Stimulated activated CD8-positive, alpha-beta memory T cell treated with anti-CD3 and anti-CD28 coated beads, Interleukin-4, amount 100 ng/mL, for 24 hours (primary cell): ENCODE results near the gene DNAJC12.
"Not testable (repeated sequence)": the region's sequence is repeated elsewhere in the genome, so short reads cannot be mapped to it uniquely, and the experiment has no call there.

Experiments
- DNase-seq: peaks from one replicate; pipeline ENCODE4 v3.0.0-alpha.2; 2020; ENCODE audit warnings: low read depth

Gene DNAJC12

DNA sequence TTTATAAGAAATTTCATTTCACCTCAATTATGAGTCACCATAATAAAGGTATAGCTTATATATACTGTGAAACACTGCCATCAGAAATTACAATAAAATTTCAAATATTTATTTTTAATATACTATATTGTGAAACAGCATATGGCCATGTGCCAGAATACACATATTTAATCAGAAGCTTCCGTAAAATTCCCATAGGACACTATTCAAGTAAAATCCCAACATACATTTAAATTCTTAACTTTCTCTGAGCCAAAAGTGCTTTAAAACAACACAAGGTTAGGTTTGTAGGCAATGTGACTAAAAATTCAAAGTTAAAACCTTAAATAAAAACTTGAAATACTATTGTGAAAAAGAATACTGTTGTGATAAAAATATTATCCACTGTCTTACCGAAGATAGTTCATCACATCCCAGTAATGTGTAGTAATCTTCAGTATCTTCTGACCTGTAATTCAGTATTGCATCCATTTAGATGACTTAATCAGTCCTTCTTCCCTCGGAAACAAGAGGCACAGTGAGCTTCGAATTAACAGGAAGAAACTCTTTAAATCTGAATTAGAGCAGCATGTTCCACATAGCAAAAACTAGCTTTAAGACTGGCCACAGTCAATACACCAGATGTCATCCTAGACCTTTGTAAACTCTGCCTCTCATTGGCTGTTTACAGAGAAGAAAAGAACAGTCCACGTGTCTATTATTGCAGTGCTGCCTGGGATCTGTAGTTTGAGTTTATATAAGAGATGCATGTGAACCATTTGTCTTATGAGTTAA is at the start of gene DNAJC12:
TSS of gene DNAJC12 (minus strand) at position 648 of the 774 bp plus-strand sequence. CDS start at position 471, 177 bp downstream.
- no peak for DNase-seq

DNA sequence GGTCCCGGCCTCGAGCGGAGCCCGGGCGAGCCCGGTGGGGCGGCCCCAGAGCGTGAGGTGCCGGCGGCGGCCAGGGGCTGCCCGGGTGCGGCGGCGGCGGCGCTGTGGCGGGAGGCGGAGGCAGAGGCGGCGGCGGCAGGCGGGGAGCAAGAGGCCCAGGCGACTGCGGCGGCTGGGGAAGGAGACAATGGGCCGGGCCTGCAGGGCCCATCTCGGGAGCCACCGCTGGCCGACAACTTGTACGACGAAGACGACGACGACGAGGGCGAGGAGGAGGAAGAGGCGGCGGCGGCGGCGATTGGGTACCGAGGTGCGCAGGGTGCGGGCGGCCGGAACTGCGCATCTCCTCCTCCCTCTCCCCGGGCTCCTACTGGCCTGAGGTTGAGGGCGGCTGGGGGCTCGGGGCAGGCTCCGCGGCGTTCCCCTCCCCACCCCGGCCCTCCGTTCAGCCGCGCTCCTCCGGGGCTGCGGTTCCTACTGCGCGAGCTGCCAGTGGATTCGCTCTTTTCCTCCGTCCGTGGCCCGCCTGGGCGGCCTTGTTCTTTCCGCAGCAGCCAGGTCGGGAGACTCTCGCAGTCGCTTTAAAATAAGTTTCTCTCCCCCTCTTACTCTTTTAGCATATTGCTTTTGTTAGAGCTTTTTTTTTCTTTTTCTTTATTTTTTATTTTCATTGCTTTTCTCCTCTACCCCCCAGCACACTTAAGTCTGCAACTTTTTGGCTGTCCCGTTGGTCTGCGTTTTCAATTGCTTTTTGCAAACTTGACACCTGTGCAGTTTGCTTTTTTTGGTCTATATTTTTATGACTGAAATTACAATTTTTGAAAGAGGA is 47.1 kb upstream of the DNAJC12 start:
- peak; percentile 68 for DNase-seq

DNA sequence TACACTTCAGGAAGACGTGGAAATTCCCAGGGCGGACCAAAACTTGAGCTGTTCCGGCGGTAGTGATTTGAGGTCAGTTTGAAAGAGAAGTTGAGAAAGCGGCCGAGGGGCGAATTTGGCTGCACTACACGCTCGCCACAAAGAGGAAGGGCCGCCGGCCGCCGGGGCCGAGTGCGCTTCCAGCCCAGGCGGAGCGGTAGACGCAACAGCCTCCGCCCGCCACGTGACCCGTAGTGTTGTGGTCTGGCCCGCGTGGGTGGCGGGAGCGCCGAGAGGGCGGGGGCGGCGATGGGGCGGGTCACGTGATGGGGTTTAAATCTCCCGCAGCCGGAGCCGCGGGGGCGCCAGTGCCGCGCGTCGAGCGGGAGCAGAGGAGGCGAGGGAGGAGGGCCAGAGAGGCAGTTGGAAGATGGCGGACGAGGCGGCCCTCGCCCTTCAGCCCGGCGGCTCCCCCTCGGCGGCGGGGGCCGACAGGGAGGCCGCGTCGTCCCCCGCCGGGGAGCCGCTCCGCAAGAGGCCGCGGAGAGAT is 46.4 kb upstream of the DNAJC12 start, which contains the start of gene SIRT1:
TSS of gene SIRT1 (plus strand) at position 344 of the 529 bp plus-strand sequence. CDS start at position 410, 66 bp downstream.
- DNase-seq: peak; percentile 90

DNA sequence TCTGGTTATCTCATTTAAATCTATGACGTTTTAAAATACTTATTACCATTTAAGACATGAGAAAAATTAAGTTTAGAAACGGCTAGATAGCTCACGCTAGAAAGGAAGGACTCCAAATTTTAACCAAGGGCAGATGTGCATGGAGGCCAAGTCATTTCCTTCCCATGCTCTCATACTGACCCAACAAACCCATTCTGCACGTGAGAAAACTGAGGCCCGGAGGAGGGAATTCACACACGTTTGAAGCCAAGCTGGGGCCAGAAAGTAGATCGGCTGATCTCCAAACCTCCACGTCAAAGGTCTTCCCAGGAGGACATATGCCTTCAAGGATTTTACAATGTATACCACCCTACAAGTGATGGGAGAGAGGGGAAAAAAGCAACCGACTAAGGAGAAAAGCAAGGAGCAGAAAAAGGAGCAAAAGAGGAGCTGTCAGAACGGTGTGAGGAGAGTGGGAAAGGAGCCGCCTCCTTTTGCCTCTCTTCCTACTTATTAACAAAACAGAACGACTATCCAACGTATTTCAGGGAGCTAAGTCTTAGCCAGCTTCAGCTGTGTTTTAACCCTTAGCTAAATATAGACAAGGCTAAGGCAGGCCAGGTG is 45.8 kb upstream of the DNAJC12 start:
- no peak for DNase-seq

DNA sequence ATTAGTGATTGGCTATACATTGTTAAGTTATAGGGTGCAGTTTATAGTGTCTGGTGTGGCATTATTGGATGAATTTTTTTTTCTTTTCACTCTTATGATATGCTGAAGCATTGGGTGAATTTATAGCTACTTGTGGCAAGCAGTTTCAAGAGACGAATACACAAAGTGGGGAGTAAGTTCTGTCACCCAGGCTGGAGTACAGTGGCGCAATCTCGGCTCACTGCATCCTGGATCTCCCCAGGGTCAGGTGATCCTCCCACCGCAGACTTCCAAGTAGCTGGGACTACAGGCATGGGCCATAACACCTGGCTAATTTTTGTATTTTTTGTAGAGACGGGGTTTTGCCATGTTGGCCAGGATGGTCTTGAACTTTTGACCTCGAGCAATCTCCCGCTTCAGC is 40.1 kb upstream of the DNAJC12 start:
- no peak for DNase-seq

DNA sequence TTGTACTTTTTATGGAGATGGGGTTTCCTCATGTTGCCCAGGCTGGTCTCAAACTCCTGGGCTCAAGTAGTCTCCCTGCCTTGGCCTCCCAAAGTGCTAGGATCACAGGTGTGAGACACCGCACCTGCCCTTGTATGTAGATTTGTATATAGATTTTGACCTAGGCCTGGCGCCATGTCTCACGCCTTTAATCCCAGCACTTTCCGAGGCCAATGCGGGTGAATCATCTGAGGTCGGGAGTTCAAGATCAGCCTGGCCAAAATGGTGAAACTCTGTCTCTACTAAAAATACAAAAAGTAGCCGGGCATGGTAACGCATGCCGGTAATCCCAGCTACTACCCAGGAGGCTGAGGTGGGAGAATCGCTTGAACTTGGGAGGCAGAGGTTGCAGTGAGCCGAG is 39.4 kb upstream of the DNAJC12 start:
- DNase-seq: not testable (repeated sequence)

DNA sequence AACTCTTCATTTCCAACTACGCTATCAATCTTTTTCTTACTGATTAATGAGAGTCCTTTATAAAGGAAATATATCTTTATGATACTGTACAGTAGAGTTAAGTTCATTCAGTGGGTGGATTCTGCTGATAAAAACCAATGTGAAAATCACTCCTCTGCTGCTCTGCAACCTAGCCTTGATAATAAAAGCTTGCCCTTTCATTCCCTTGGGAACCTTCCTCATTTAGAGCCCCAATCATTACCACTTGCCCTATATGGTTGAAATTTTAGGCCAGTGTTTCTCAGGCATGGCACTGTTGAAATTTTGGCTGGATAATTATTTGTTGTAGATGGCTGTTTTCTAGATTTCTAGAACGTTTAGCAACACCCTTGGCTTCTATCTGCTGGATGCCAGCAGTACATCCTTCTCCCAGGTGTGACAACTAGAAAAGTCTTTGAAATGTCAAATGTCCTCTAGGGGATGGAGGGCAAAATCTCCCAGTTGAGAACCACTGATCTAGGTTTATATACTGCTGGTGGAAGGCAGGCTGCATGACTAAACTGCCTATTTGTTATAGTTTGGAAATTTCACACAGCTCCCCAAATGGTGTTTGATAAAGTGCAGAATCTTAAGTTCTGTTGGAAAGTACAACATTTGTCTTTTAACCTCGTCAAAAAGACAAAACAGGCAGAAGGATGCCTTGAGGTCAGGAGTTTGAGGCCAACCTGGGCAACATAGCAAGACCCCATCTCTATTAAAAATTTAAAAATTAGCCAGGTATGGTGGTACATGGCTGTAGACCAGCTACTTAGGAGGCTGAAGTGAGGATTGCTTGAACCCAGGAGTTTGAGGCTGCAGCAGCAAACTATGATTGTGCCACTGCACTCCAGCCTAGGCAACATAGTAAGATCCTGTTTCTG is 37.6 kb upstream of the DNAJC12 start:
- DNase-seq: no peak

DNA sequence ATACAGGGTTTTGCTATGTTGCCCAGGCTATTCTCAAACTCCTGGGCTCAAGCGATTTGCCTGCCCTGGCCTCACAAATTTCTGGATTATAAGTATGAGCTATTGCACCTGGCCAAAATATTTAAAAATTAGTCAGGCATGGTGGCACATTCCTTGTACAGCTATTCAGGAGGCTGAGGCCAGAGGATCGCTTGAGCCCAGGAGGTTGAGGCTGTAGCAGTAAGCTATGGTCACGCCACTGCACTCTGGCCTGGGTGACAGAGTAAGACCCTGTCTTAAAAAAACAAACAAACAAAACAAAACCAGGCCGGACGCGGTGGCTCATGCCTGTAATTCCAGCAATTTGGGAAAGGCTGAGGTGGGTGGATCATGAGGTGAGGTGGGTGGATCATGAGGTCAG is 32.0 kb upstream of the DNAJC12 start:
- DNase-seq: no peak

DNA sequence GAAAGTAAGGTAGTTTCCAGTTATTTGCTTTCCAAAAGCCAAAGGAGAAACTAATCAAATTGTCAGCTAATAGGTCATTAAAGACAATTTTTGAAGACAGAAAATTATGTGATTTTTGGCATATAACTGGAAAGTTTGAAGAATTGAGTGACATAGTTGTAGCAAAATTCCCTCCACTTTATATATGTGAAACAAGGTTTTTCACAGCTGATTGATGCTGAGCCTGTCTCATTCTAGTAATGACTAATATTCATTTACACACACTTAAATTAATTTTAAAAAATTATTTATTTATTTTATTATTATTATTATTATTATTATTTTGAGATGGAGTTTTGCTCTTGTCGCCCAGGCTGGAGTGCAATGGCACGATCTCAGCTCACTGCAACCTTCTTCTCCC is 30.1 kb upstream of the DNAJC12 start:
- no peak for DNase-seq

DNA sequence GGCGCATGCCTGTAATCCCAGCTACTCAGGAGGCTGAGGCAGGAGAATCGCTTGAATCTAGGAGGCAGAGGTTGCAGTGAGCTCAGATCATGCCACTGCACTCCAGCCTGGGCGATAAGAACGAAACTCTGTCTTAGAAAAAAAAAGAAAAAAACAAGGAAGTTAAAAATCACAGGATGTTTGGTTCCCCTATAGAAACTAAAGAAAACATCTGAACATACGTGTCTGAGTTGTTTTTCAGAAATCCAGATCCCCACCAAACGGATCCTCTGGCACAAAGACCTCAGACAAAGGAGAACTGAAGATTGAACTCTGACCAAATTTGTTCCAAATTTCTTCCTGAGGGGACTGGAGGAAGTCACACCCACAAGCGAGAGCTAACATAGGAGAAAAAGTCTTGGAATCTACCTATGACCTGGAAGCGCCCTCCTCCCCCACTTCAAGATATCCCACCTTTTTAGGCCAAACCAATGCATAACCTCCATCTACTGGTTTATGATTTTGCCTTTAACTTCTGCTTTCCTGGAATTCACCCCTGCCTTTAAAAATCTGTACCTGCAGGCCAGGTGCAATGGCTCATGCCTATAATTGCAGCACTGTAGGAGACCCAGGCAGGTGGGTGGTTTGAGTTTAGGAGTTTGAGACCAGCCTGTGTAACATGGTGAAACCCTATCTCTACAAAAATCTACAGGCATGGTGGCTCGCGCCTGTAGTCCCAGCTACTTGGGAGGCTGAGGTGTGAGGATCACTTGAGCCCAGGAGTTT is 26.8 kb upstream of the DNAJC12 start:
- no peak for DNase-seq

DNA sequence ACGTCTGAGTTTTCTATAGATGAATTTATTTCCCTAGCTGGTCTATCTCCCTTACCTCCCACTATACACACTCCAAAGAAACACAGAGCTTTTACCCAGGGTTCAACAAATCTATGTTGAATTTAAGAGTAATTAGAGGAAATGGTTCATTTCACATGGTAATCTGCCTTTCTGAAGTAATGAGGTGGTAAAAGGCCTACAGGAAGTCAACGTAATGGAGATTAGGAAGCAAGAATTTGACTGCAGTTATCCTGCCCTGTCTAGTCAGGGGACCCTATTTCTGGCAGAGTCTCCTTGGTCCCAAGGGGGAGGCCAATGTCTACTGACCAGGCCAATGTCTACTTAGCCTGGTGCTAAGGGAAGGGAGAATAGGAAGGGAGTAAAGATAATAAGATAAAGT is 25.1 kb upstream of the DNAJC12 start:
- no peak for DNase-seq

DNA sequence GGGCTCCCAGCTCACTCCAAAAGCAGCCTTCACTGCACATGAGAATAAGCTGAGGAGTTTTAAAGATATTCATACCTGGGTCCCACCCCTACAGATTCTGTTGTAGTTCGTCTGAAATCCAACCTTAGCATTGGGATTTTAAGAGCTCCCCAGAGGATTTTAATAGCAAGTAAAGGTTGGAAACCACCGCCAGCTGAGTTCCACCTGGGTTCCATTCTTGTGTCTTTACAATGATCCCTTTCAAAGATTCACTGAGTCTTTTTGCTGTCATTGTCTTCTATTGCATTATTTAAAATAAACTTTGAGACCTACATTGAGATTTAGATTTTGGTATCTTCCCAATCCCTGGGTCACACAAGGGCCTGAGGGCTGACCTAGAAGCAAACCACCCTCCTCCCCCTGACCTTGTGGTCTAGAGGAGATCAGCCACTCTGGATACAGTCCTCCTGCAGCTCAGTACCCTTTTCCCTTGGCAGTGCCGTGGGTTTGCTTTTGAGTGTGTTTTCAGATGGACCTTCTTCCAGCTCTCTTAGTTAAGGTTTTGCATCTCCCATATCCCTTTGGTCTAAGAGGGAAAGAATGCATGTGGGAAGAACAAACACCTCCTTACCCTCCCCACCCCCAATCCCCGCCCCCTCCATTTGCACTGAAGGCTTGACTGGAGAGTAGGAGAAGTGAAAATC is 23.9 kb upstream of the DNAJC12 start:
- DNase-seq: no peak

DNA sequence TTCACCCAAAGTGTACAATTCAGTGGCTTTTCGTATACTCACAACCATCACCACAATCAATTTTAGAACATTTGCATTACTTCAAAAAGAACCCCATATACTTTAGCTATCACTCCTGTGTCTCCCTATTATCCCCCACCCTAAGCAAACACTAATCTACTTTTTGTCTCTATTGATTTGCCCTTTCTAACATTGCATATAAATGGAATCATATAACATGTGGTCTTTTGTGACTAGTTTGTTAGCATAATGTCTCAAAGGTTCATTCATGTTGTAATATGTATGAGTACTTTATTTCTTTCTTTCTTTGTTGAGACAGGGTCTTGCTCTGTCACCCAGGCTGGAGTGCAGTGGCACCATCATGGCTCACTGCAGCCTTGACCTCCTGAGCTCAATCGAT is 21.0 kb upstream of the DNAJC12 start:
- DNase-seq: no peak

DNA sequence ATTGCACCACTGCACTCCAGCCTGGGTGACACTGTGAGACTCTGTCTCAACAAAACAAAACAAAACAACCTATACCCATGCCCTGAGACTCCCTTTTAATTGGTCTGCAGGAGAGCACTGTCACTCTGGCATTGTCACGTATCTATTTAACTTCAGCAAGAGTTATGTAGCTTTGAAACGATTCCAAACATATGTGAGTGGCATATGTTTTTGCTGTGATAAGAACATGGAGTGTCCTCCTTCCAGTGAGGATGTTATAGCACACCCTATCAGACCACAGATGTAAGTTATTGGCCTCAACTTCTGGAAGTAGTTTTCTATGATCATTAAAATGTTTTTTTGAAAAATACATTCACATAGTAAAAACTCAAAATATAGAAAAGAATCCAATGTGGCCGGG is 15.5 kb upstream of the DNAJC12 start:
- no peak for DNase-seq

DNA sequence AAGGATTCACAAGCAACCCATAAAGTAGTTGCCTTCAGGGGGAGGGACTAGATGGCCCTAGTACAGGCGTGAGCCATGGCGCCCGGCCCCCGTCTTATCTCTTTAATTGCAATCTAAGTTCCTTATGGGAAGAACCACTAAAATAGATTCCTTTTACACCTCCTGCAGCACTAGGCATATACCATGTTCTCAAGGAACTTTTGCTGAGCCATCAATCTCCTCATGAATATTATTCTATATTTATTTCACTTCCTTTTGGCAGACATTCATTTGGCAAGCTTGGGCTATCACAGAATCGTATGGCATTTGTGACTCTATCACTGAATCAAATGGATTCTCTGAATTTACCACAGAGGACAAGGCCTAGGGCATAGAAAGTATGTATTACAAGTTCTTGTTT is 14.8 kb upstream of the DNAJC12 start:
- DNase-seq: no peak

DNA sequence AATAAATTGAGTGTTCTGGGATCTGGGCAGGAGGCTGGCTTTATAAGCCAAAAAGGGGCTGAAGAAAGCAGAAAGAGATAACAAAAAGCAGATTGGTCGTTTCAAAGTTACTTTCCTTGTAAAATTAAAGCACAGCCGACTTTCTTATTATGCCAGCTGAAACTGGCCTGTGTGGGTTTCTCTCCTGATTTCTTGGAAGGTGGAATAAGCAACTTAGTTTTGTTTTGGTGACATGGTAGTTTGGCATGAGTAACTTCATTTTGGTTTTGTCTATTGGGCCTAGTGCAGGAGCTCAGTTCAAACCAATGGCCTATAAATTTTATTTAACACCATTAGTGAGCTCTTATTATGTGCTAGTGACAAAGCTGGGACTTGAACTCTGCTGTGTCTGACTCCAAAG is 13.2 kb upstream of the DNAJC12 start:
- DNase-seq: no peak

DNA sequence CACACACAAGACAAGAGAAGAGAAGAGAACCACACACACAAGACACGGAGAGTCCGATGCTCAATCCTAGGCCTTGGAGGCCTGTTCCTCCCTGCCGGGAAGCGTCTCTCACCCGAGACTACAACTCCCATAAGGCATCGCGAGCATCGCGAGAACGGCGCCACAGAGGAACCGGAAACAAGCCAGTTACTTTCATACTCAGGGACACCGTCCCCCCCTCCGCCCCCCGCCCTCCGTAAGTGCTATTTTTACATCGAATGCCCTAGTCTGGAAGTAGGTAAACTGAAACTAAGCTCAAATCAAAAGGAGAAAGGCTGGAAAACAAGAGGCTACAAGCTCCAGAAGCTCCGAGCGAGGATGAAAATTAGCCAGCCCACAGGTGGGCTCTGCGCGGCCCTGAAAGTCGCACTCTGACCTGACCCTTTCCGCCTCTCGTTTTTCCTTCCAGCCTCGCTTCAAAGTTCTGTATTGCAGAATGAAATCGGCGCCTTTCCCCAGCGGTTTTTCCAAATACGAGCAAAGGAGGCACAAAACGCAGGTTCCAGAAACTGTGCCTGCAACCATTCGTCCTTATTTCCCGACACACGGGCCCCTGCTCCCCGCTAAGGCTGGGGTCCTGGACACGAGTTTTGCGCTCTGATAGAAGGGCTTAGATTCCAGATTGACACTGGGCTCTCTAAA is 11.5 kb upstream of the DNAJC12 start:
- peak; percentile 88 for DNase-seq

DNA sequence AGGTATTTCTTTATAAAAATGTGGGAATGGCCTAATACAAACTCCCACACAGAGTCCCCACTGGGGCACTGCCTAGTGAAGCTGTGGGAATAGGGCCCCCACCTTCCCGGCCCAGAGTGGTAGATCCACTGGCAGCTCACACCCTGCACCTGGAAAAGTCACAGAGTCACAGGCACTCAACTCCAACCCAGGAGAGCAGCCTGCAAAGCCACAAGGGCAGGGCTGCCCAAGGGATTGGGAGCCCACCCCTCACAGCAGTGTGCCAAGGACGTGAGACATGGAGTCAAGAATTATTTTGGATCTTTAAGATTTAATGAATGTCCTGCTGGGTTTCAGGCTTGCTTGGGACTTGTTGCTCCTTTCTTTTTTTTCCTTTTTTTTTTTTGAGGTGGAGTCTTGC is 5.3 kb upstream of the DNAJC12 start:
- no peak for DNase-seq

DNA sequence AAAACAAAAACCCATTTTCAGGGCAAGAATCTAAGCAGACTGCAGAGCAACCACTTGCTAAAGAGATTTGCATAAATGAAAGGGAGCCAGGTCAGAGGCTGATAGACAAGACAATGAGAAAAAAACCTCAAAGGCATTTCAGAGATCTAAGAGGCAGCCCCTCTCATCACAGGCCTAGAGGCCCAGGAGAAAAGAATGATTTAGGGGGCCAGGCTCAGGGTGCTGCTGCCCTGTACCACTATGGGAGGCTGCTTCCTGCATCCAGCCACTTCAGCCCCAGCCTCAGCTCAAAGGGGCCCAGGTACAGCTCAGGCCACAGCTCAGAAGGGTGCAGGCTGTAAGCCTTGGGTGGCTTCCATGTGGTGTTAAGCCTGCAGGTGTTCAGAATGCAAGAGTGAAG is 3.7 kb upstream of the DNAJC12 start:
- DNase-seq: no peak

DNA sequence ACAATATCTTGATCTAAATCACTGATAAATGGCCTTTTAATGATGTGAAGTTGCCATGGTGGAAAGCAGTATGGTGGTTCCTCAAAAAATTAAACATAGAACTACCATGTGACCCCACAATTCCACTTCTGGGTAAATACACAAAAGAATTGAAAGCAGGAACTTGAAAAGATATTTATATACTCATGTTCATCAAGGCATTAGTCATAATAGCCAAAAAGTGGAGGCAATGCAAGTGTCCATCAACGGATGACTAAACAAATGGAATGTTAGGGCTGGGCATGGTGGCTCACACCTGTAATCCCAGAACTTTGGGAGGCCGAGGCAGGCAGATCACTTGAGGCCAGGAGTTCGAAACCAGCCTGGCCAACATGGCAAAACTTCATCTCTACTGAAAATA is 2.0 kb upstream of the DNAJC12 start:
- DNase-seq: no peak
